Hepatocyte (in vitro differentiated cells): ENCODE data around the gene TP53I11. TPM values are rescaled to one million over a fixed set of nuclear protein-coding genes. Genes with fewer than 3 reads are reported as not detected.

Experiments used
- DNase-seq: peaks from one replicate; pipeline ENCODE4 v3.0.0-alpha.2; 2016; ENCODE audit warnings: low spot score
- H2AFZ ChIP-seq: fragments of 200-600 bp; sonication (generic); 2 replicates; pipeline ENCODE4 v1.6.0; 2016; ENCODE audit warnings: antibody characterized with exemption, mild to moderate bottlenecking
- H3K27ac ChIP-seq: fragments of 200-600 bp; sonication (generic); 2 replicates; pipeline ENCODE4 v1.5.1; 2016; ENCODE audit warnings: mild to moderate bottlenecking
- H3K27me3 ChIP-seq: fragments of 200-600 bp; sonication (generic); 2 replicates; pipeline ENCODE4 v1.6.1; 2016
- H3K36me3 ChIP-seq: fragments of 200-600 bp; sonication (generic); replicated peaks from 2 replicates; pipeline ENCODE4 v1.5.1; 2016; ENCODE audit warnings: low read depth; ENCODE audit not compliant: insufficient read depth
- H3K4me1 ChIP-seq: fragments of 200-600 bp; sonication (generic); 2 replicates; pipeline ENCODE4 v1.5.1; 2016; ENCODE audit warnings: mild to moderate bottlenecking, moderate library complexity; ENCODE audit not compliant: insufficient read depth
- H3K4me2 ChIP-seq: fragments of 200-600 bp; sonication (generic); 2 replicates; pipeline ENCODE4 v1.6.0; 2016
- H3K4me3 ChIP-seq: fragments of 200-600 bp; sonication (generic); 2 replicates; pipeline ENCODE4 v1.5.1; 2016; ENCODE audit warnings: mild to moderate bottlenecking
- H3K79me2 ChIP-seq: fragments of 200-600 bp; sonication (generic); 2 replicates; pipeline ENCODE4 v1.6.0; 2017; ENCODE audit warnings: mild to moderate bottlenecking
- H3K9me2 ChIP-seq: fragments of 200-600 bp; sonication (generic); replicated peaks from 2 replicates; pipeline ENCODE4 v1.6.0; 2017; ENCODE audit warnings: mild to moderate bottlenecking; ENCODE audit not compliant: insufficient read depth
- H3K9me3 ChIP-seq: fragments of 200-600 bp; sonication (generic); 2 replicates; pipeline ENCODE4 v1.5.1; 2016; ENCODE audit warnings: low read depth, mild to moderate bottlenecking
- H4K20me1 ChIP-seq: fragments of 200-600 bp; sonication (generic); 2 replicates; pipeline ENCODE4 v1.6.0; 2016; ENCODE audit warnings: mild to moderate bottlenecking; ENCODE audit not compliant: insufficient read depth, poor library complexity, severe bottlenecking
- EZH2 ChIP-seq: fragments of 200-600 bp; sonication (generic); IDR thresholded peaks from 2 replicates; pipeline ENCODE4 v1.6.1; 2016; ENCODE audit warnings: antibody characterized with exemption, mild to moderate bottlenecking, borderline replicate concordance
- EZH2phosphoT487 ChIP-seq: fragments of 200-600 bp; sonication (generic); IDR thresholded peaks from one replicate; pipeline ENCODE4 v1.6.1; 2018; ENCODE audit warnings: antibody characterized with exemption, mild to moderate bottlenecking, low read depth, moderate library complexity; ENCODE audit not compliant: unreplicated experiment, severe bottlenecking
- WGBS: methylation state at CpG from one replicate; pipeline ENCODE4 v1.1.6; 2016; ENCODE audit warnings: low lambda C conversion rate; ENCODE audit errors: missing lambda C conversion rate; 5-methylcytosine and 5-hydroxymethylcytosine counted together
- polyA plus RNA-seq: library from polyadenylated mRNA; unstranded; fragments of >200 nt; fragmentation: Nextera tagmentation; extraction: Ambion mirVana; gene quantifications from 2 replicates; pipeline ENCODE4 v1.2.1, GENCODE V29; 2016
- total RNA-seq: library from RNA; depleted of rRNA; stranded (reverse); fragments of >200 nt; gene quantifications from 2 replicates; pipeline ENCODE4 v1.2.3, GENCODE V29; 2014
- TF ChIP-seq, protein P1 (sequence below): fragments of 200-600 bp; sonication (generic); IDR thresholded peaks from 2 replicates; pipeline ENCODE4 v1.5.1; 2016; ENCODE audit warnings: antibody characterized with exemption, mild to moderate bottlenecking; ENCODE audit not compliant: poor library complexity

Gene TP53I11
- total and polyA plus RNA-seq, 2 experiments from 2014 or later, result 15.4 to 41.8 TPM

- H3K36me3 ChIP-seq, result no peaks in the 10 kb centered on the region
- no peak for DNase-seq
- no peaks in the 10 kb centered on the region for H4K20me1 ChIP-seq
- H2AFZ ChIP-seq, result no peak overlapping the region
- H3K27ac ChIP-seq, result no peak overlapping the region
- no peak overlapping the region for H3K4me3 ChIP-seq
- no peaks in the 10 kb centered on the region for H3K9me2 ChIP-seq
- WGBS, result 29% methylated on average over 3 of the region's 3 CpGs
- no peak overlapping the region for H3K4me2 ChIP-seq
- peaks cover 29% of the 10 kb centered on the region for H3K4me1 ChIP-seq
- H3K9me3 ChIP-seq, result no peaks in the 10 kb centered on the region
- peaks cover 2% of the 10 kb centered on the region for H3K27me3 ChIP-seq
- TF ChIP-seq EZH2 (no peak), EZH2phosphoT487 (no peak)
- TF ChIP-seq, protein P1, sequence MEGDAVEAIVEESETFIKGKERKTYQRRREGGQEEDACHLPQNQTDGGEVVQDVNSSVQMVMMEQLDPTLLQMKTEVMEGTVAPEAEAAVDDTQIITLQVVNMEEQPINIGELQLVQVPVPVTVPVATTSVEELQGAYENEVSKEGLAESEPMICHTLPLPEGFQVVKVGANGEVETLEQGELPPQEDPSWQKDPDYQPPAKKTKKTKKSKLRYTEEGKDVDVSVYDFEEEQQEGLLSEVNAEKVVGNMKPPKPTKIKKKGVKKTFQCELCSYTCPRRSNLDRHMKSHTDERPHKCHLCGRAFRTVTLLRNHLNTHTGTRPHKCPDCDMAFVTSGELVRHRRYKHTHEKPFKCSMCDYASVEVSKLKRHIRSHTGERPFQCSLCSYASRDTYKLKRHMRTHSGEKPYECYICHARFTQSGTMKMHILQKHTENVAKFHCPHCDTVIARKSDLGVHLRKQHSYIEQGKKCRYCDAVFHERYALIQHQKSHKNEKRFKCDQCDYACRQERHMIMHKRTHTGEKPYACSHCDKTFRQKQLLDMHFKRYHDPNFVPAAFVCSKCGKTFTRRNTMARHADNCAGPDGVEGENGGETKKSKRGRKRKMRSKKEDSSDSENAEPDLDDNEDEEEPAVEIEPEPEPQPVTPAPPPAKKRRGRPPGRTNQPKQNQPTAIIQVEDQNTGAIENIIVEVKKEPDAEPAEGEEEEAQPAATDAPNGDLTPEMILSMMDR, result no peak
- peaks cover 10% of the 10 kb centered on the region for H3K79me2 ChIP-seq
Measured at GRCh38 chr11:44952500-44953260, 2.0 kb upstream of the TP53I11 start.

DNA sequence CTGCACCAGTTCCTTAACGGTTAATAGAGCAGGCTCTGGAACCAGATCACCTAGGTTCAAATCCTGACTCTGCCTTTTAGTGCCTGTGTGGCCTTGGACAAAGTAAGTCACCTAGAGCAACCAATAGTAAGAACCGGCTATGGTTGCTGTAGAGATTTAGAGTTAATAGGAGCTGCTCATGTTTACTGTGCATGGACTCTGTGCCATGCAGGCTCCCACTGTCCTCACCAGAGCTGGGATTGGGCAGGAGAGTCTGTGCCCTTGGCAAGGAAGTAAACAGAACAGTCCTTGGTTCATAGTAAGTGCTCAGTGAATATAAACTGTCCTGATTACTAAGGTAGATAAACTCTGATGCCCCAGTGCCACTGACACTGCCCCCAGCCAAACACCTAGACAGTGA is 1.4 kb upstream of the TP53I11 start:
- H2AFZ ChIP-seq, result no peak overlapping the region
- peaks cover 11% of the 10 kb centered on the region for H3K79me2 ChIP-seq
- 19% methylated on average over 2 of the region's 2 CpGs for WGBS
- no peak overlapping the region for H3K27ac ChIP-seq
- no peaks in the 10 kb centered on the region for H4K20me1 ChIP-seq
- TF ChIP-seq EZH2phosphoT487 (no peak), EZH2 (no peak)
- TF ChIP-seq, protein P1, result no peak
- no peak for DNase-seq
- no peaks in the 10 kb centered on the region for H3K9me2 ChIP-seq
- H3K9me3 ChIP-seq, result no peaks in the 10 kb centered on the region
- H3K4me1 ChIP-seq, result peaks cover 26% of the 10 kb centered on the region
- H3K27me3 ChIP-seq, result peaks cover 2% of the 10 kb centered on the region
- H3K4me2 ChIP-seq, result no peak overlapping the region
- no peak overlapping the region for H3K4me3 ChIP-seq
- H3K36me3 ChIP-seq, result no peaks in the 10 kb centered on the region

GRCh38 chr11:44950031-44950624 is 555 bp downstream of the TP53I11 start:
- peak; percentile 60 for DNase-seq
- Histone ChIP-seq H2AFZ (peak overlapping the region; percentile 89), H3K36me3 (no peaks in the 10 kb centered on the region), H3K79me2 (peaks cover 11% of the 10 kb centered on the region), H4K20me1 (no peaks in the 10 kb centered on the region), H3K4me1 (peaks cover 10% of the 10 kb centered on the region), H3K9me3 (no peaks in the 10 kb centered on the region), H3K9me2 (no peaks in the 10 kb centered on the region), H3K4me2 (peak overlapping the region; percentile 94), H3K27ac (peak overlapping the region; percentile 64), H3K4me3 (peak overlapping the region; percentile 85), H3K27me3 (no peaks in the 10 kb centered on the region)
- TF ChIP-seq, protein P1, result no peak
- TF ChIP-seq EZH2 (no peak), EZH2phosphoT487 (no peak)
- WGBS, result under 1% methylated on average over 21 of the region's 63 CpGs
